Measurements from ENCODE around the gene TNFRSF9. TPM values are rescaled to one million over a fixed set of nuclear protein-coding genes. Genes with fewer than 3 reads are reported as not detected.

Gene TNFRSF9
- total RNA-seq, 1 experiment from 2014 or later = not detected

- H3K4me1 Mint-ChIP-seq = no peaks in the 10 kb centered on the region
- ATAC-seq (no peak), DNase-seq (ENCODE audit: low spot score) (no peak)
- no peak overlapping the region for H3K4me3 Mint-ChIP-seq
- POLR2A ChIA-PET = interaction anchor here (0.5 kb wide), 1 partner anchor 31 kb away, joined by 3 read pairs; no protein-coding TSS in a partner anchor
- peaks cover 25% of the 10 kb centered on the region for H3K9me3 Mint-ChIP-seq
- H3K36me3 Mint-ChIP-seq = peaks cover 2% of the 10 kb centered on the region; the same call in 1 of the 2 replicates
- H3K27me3 Mint-ChIP-seq (ENCODE audit: low read depth) = peaks cover 2% of the 10 kb centered on the region; the same call in 1 of the 2 replicates
- CTCF ChIA-PET = interaction anchor here (0.7 kb wide), 1 partner anchor 207 kb away, joined by 3 read pairs; no protein-coding TSS in a partner anchor
- H3K27ac Mint-ChIP-seq = no peak overlapping the region
- TF ChIP-seq NFE2L1 (CRISPR knock-in tag; IDR thresholded peaks at IDR 0.05) (no peak), FOXP1 (CRISPR knock-in tag; IDR thresholded peaks at IDR 0.05; ENCODE audit: borderline replicate concordance) (no peak), GTF2I (CRISPR knock-in tag; conservative IDR thresholded peaks at IDR 0.05) (no peak), FOXJ3 (CRISPR knock-in tag; IDR thresholded peaks at IDR 0.05; ENCODE audit: borderline replicate concordance) (no peak), ARID4B (CRISPR knock-in tag; IDR thresholded peaks at IDR 0.05; ENCODE audit: borderline replicate concordance) (no peak), E2F4 (CRISPR knock-in tag; IDR thresholded peaks at IDR 0.05; ENCODE audit: borderline replicate concordance, low read depth) (no peak), TCF7 (CRISPR knock-in tag; IDR thresholded peaks at IDR 0.05; ENCODE audit: low read depth) (no peak), IRF2 (CRISPR knock-in tag; IDR thresholded peaks at IDR 0.05; ENCODE audit: borderline replicate concordance, low read depth) (no peak), E2F1 (CRISPR knock-in tag; IDR thresholded peaks at IDR 0.05) (no peak)
Measured at GRCh38 chr1:7873801-7874795, 66.5 kb downstream of the TNFRSF9 start.

DNA sequence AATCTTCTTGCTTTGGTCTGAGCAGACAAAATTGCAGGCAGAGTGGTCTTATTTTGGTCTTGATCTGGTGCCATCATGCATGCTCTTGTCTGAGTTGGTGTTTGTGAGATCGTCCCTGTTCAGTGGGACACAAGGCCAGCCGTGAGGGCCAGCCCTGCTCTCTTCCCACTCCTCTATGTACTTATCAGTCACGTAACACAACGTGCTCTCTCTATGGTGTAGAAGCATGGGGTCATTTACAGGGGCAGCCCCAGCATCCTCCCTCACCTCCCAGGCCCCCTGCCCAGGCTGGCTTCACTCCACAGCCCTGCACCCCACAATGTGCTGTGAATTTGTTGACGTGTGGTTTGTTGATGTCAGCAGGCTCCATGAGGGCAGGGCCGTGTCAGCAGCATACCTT, 69.5 kb downstream of the TNFRSF9 start:
- Mint-ChIP-seq H3K27me3 (ENCODE audit: low read depth) (no peaks in the 10 kb centered on the region), H3K27ac (no peak overlapping the region), H3K36me3 (no peaks in the 10 kb centered on the region), H3K4me3 (no peak overlapping the region), H3K4me1 (no peaks in the 10 kb centered on the region), H3K9me3 (peaks cover 11% of the 10 kb centered on the region; the same call in 1 of the 2 replicates)
- POLR2A ChIA-PET = no interaction called here
- DNase-seq (ENCODE audit: low spot score) = no peak
- no peak for ATAC-seq
- CTCF ChIA-PET = no interaction called here
- TF ChIP-seq CTCF (IDR thresholded peaks at IDR 0.05) (no peak), ZNF138 (CRISPR knock-in tag; conservative IDR thresholded peaks at IDR 0.05) (no peak), MXD4 (CRISPR knock-in tag; IDR thresholded peaks at IDR 0.05; ENCODE audit: borderline replicate concordance) (no peak), STAT6 (CRISPR knock-in tag; conservative IDR thresholded peaks at IDR 0.05; ENCODE audit: low read depth) (no peak), TEAD1 (CRISPR knock-in tag; IDR thresholded peaks at IDR 0.05) (no peak), AFF4 (CRISPR knock-in tag; IDR thresholded peaks at IDR 0.05; ENCODE audit: borderline replicate concordance) (no peak)
- TF ChIP-seq, protein P1, sequence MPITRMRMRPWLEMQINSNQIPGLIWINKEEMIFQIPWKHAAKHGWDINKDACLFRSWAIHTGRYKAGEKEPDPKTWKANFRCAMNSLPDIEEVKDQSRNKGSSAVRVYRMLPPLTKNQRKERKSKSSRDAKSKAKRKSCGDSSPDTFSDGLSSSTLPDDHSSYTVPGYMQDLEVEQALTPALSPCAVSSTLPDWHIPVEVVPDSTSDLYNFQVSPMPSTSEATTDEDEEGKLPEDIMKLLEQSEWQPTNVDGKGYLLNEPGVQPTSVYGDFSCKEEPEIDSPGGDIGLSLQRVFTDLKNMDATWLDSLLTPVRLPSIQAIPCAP (CRISPR knock-in tag; IDR thresholded peaks at IDR 0.05) = no peak
